ENCODE data around the gene HSP90B1.

- no peak for TF ChIP-seq POLR2AphosphoS5 (IDR thresholded peaks at IDR 0.05; ENCODE audit: low read depth, low read length)
- TF ChIP-seq SIN3A (IDR thresholded peaks at IDR 0.05; ENCODE audit: borderline replicate concordance, insufficient read depth, low read length): no peak
- TF ChIP-seq TAF1 (IDR thresholded peaks at IDR 0.05; ENCODE audit: borderline replicate concordance, insufficient read depth, low read length): no peak
- no peak for TF ChIP-seq FOXP2 (optimal IDR thresholded peaks at IDR 0.05; ENCODE audit: borderline replicate concordance, extremely low read depth, extremely low read length, insufficient read depth)
- TF ChIP-seq REST (IDR thresholded peaks at IDR 0.05; ENCODE audit: insufficient read depth in 1 of 2, low read depth in 2 of 2, low read length in 2 of 2): no peak
Observed at GRCh38 chr12:103952497-103952896, 22.3 kb downstream of the HSP90B1 start.
